NCI-H748 treated with DMSO at 0.1 percent for 48 hours (cell line): ENCODE measurements around the gene CFAP69.
"Not testable (repeated sequence)": the region's sequence is repeated elsewhere in the genome, so short reads cannot be mapped to it uniquely, and the experiment has no call there.

Experiments
- DNase-seq: peaks from one replicate; lab custom pipeline; 2025; lab: John Stamatoyannopoulos, UW

Gene CFAP69

DNA sequence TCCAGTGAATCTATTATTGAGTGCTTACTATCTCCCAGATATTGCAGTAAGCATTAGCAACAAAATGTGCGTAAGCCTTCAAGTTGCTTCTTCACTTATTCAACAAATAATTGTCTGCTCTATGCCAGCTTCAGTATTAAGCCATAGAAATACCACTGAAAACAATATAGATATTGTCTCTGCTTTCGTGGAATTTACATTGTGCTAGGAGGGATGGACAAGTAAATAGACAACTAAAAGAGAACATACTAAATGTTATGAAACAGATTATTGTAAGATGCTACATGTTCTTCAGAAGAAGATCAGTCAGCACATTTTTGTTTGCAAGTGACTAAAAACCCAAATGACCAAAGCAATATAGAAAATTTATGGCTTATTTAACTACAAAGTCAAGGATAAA is 27.3 kb downstream of the CFAP69 start:
- DNase-seq: no peak

DNA sequence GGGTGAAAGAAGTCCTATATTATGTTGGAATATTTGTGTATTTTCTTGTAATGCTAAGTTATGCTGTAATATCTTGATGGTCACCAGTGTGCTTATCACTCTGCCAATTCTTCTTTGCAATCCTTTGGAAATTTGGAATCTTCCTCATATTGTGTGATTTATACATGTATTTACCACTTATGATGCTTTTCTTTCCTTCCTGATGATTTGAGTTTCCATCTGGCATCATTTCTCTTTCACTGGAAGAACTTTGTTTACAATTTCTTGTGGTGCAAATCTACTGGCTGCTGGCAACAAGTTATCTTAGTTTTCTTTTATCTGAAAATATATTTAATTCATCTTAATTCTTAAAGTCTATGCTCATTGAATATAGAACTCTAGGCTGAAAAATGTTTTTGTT is 29.2 kb downstream of the CFAP69 start:
- DNase-seq: no peak

GRCh38 chr7:90276033-90276728 is 31.2 kb downstream of the CFAP69 start:
- no peak for DNase-seq

DNA sequence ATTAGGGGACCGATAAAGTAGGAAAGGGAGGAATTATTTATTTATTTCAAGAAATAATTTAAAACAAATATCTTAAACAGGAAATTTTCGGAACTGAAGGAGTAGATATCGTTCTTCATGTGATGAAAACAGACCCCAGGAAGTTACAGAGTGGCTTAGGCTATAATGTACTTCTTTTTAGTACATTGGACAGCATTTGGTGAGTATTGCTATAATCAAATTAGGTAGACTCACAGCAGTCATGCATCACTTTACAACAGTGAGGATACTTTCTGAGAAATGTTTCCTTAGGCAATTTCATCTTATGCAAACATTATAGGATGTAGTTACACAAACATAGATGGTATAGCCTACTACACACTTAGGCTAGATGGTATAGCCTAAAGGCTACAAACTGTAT is 43.2 kb downstream of the CFAP69 start:
- DNase-seq: no peak

- no peak for DNase-seq
Observed at GRCh38 chr7:90290244-90291113, 45.5 kb downstream of the CFAP69 start.

DNA sequence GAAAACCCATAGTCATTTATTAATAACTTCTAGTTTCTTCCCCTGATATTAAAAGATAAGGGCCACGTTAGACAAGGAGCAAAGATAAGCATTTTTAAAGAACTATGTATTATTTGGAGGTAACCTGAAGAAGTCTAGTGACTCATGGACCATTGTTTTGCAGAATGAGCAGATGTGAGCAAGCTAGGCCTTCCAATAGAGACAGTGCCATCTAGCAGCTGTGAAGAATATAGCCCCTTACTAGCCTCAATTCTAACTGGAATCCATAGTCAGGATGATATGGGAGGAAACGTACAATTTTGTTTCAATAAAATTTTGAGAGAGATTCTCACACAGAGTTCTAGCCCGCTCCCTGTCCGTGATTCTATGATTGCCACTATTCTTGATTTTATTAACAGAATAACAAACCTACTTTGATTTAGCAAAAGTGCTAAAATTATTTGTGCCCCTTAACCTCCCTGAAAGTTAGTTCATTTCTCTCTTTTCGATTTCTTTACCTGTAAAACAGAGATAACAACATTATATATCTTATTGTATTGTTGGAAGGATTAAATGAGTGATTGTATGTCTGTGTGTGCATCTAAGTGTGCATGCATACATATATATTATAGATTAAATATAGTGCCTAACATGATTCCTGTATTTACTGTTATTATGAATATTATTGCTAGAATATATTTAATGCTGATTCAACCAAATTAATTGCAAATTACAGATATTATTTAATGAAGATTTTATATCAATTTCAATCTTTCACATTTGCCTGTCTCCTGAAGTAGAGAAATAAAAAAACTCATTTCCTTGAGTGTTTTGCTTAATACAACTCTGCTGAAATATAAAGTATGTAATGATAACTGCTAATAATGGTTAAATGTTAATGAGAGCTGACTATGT is 53.4 kb downstream of the CFAP69 start:
- peak; percentile 34 for DNase-seq

GRCh38 chr7:90303241-90303640 is 58.3 kb downstream of the CFAP69 start:
- DNase-seq: no peak

DNA sequence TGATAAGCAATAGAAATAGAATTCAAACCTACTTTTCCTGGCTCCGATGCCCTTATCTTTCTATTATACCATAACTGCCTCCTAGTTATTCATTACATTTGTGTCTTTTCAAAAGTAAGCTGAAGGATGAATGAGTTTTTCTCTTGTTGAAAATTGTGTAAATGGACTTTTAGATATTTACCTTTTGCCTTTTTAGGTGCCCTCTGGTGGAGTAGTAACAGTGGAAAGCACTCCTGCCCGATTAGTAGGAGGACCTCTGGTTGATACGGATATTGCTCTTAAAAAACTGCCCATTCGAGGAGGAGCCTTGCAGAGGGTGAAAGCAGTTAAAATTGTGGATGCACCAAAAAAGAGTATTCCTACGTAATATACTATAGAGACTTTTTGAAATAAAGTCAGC is 64.9 kb downstream of the CFAP69 start:
- DNase-seq: no peak

GRCh38 chr7:90311175-90311574 is 66.2 kb downstream of the CFAP69 start:
- no peak for DNase-seq

DNA sequence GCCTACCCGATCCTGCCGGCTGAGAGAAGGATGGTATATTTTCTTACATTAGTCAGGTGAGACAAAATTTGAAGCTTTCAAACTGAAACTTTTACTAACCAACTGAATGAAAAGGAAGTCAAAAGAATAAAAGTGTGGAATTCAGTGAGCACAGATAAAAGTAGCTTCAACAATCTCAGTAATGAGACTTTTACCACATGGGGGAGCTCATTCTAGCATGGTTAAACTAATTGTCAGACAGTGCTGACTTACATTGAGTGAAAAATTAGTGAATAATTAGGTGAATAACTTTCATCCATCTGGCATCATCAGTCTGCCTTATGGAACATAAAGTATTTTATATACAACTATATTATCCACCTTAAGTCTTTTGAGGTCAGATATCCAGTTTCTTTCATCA is 67.8 kb downstream of the CFAP69 start:
- no peak for DNase-seq

DNA sequence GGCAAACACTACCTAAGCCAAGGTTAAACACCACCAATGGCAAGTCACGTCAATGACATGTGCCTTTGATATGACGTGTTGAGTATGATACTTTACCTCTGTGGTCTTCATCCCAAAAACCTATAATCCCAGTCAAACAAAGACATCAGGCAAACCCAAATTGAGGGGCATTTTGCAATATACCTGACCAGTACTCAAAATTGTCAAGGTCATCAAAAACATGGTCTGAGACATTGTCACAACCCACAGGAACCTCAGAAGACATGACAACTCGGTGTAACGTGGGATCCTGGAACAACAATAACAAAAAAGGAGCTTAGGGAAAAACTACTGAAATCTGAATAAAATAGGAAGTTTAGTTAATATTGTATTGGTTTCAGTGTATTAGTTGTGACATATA is 68.9 kb downstream of the CFAP69 start:
- no peak for DNase-seq

DNA sequence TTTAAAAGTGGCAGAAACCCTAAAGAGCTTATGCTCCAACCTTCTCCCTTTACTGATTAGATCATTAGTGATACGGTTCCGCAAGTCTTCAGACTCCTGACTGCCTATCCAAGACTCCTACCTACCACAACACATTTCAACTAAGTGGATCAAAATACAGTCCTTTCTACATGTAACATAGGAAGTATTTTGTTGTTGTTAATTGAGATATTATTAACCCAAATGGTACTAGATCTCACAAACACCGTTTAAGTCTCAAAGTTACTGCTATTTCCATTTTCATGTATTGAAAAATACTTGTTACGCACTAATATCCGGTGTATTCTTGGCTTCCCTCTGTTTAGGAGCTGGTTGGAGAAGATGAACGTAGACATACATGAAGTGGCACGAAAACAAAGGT is 75.0 kb downstream of the CFAP69 start:
- no peak for DNase-seq

DNA sequence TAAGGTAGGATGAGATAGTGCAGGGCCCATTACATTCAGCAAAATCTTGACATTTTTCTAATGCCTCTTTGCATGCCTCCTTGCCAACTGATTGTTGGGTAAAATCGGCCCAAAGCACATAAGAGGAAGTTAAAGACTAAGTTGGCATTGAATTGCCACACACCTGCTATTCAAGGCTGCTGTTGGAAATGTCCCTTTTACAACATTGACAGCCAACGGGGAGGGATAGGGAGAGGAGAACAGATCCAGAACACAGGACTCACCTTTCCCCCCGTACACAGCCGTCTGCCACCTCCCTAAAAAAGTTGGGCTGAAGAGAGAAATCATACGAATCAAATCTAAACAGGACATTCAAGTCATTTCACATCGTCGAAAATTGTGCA is 75.4 kb downstream of the CFAP69 start:
- no peak for DNase-seq

DNA sequence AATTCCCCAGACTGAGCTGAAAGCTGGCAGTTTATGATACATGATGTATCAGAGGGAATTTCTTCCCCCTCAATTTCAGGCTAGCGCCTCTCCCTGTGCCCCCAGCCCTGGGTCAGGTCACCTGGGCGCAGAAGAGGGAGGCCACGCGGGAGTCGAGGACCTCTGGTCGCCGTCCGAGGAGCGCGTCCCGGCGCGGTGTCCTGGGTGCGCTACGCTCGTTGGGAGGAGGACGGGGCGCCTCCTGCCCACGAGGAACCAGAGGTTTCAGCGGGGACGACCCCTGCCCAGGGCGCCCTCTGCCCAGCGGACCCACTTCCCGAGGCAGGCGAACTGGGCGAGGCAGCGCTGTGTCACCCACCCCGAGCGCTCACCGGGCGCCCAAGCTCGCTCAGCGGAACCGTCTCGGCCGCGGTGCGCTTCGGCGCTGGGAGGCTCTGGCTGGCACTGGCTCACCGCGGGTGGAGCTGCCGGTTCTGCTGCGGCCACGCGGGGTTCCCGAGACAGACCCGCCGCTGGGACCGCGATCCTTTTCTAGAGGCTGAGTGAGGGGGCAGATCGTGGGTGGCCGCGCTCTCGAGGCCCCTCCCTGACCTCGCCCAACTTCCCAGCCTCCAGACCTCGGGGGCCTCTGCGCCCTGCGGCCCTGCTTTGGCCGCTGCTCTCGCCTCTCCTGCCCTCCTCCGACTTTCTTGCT is 76.0 kb downstream of the CFAP69 start, which contains the start of gene FAM237B:
FAM237B (minus strand) TSS at position 504 of the 694 bp plus-strand sequence. CDS start 1,556 bp downstream, outside the sequence.
- DNase-seq: no peak

GRCh38 chr7:90322837-90323236 is 77.9 kb downstream of the CFAP69 start:
- DNase-seq: no peak

GRCh38 chr7:90326500-90326899 is 81.5 kb downstream of the CFAP69 start:
- no peak for DNase-seq

GRCh38 chr7:90334193-90334843 is 89.3 kb downstream of the CFAP69 start:
- no peak for DNase-seq

GRCh38 chr7:90334926-90335325 is 90.0 kb downstream of the CFAP69 start:
- DNase-seq: not testable (repeated sequence)

DNA sequence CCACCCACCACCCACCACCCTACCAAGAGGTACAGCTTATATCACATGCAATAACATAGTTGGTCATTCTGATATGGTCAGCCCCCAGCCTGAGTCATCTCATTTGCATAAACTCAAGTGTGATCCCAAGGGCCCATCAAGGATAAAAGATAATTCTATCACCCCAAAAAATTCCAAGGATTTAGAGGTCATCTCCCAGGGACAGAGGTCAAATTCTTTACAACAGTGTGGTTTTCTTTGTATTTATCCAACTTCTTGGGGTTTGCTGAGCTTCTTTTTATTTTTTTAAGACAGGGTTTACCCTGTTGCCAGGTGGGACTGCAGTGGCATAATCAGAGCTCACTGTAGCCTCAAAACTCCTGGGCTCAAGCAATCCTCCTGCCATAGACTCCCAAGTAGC is 92.1 kb downstream of the CFAP69 start:
- no peak for DNase-seq

- DNase-seq: no peak
Observed at GRCh38 chr7:90345016-90345415, 100.0 kb downstream of the CFAP69 start.
